ENCODE results near the gene TTPAL.

Gene TTPAL

GRCh38 chr20:44435630-44436335 is 39.9 kb upstream of the TTPAL start:
- TF ChIP-seq ZFX (IDR thresholded peaks at IDR 0.05), result no peak
- no peak for TF ChIP-seq CTCF (conservative IDR thresholded peaks at IDR 0.05)
- H3K27ac ChIP-seq, result no peak overlapping the region

DNA sequence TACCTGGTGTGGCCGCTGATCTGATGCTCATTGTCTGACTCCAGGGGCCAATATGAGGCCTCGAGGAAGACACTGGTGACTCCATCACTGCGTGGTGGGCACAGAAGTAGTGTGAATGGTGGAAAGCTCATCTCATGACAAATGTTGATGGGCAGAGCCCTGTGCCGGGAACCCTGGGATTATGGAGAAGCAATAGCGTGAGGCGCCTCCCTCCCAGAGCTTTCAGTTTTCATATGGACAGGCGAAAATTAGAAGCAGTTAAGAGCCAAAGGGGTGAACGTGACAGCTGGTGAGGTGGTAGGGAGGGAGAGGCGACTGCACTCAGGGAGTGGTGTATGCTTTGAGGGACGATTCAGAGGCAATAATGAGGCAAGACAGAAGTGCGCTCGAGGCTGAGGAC is 39.3 kb upstream of the TTPAL start:
- no peak overlapping the region for H3K27ac ChIP-seq
- TF ChIP-seq ZFX (IDR thresholded peaks at IDR 0.05) (no peak), CTCF (conservative IDR thresholded peaks at IDR 0.05) (no peak)

- no peak for TF ChIP-seq CTCF (conservative IDR thresholded peaks at IDR 0.05)
- TF ChIP-seq ZFX (IDR thresholded peaks at IDR 0.05), result no peak
- no peak overlapping the region for H3K27ac ChIP-seq
Observed at GRCh38 chr20:44437497-44437896, 38.2 kb upstream of the TTPAL start.

GRCh38 chr20:44438782-44439181 is 36.9 kb upstream of the TTPAL start:
- TF ChIP-seq ZFX (IDR thresholded peaks at IDR 0.05) (no peak), CTCF (conservative IDR thresholded peaks at IDR 0.05) (no peak)
- H3K27ac ChIP-seq, result no peak overlapping the region

DNA sequence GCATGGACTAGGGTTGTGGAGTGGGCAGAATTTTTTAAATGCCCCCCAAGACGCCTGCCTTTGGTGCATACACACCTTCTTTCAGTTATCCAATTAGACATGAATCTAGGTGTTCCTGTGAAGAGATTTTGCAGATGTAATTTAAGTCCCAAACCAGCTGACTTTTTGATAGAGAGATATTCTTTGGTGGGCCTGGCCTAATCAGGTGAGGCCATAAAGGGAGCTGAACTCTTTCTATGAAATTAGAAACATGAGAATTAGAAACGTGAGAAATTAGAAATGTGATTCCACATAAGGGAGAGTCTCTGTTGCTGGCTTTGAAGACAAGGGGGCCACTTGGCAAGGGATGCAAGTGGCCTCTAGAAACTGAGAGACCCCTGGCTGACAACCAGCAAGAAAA is 36.4 kb upstream of the TTPAL start:
- TF ChIP-seq ZFX (IDR thresholded peaks at IDR 0.05), result no peak
- TF ChIP-seq CTCF (conservative IDR thresholded peaks at IDR 0.05), result no peak
- no peak overlapping the region for H3K27ac ChIP-seq

GRCh38 chr20:44442298-44443070 is 33.2 kb upstream of the TTPAL start:
- TF ChIP-seq CTCF (conservative IDR thresholded peaks at IDR 0.05) (no peak), ZFX (IDR thresholded peaks at IDR 0.05) (no peak)
- no peak overlapping the region for H3K27ac ChIP-seq
